HepG2 (cell line): ENCODE data around the gene S100A16. TPM values are rescaled to one million over a fixed set of nuclear protein-coding genes. Genes with fewer than 3 reads are reported as not detected.

Experiments
- ATAC-seq: fragments of 200-7000 bp; cut with Tn5 transposase; 3 replicates; pipeline ENCODE4 v1.9.1; 2020; ENCODE audit warnings: mild to moderate bottlenecking, moderate library complexity
- BruUV-seq: library from RNA; stranded (reverse); fragments of 400-500 nt; replicated peaks from 2 replicates; lab custom pipeline; 2021; lab: Mats Ljungman, UMichigan
- CTCF ChIA-PET: fragments of 300-600 bp; formaldehyde crosslinking; extraction: SDS; loops from one replicate; lab custom pipeline; 2021; ENCODE audit warnings: low total read pairs, inconsistent platforms, low intra/inter-chr PET ratio; lab: Yijun Ruan, JAX
- POLR2A ChIA-PET: fragments of 350-600 bp; sonication (Branson Sonifier 250); formaldehyde crosslinking; loops from one replicate; lab custom pipeline; 2020; ENCODE audit warnings: antibody characterized with exemption, inconsistent platforms; lab: Yijun Ruan, JAX
- DNase-seq: peaks from one replicate; pipeline ENCODE4 v3.0.0-alpha.2; 2015; ENCODE audit warnings: low spot score
- FAIRE-seq: peaks from 3 replicates; lab custom pipeline; 2011; peaks lifted over from hg19 to GRCh38; lab: Jason Lieb, UNC
- H2AFZ ChIP-seq: one replicate; pipeline ENCODE4 v1.6.1; 2011; ENCODE audit warnings: low read length, inconsistent platforms
- H3K27ac ChIP-seq: fragments of 300-600 bp; 3 replicates; pipeline ENCODE4 v1.8.0; 2011; ENCODE audit warnings: mixed run types, mild to moderate bottlenecking, mixed read lengths, low read length, inconsistent platforms; ENCODE audit not compliant: insufficient read depth; ENCODE audit errors: extremely low read length
- H3K27me3 ChIP-seq, 2 experiments: fragments of 200-600 bp in 1 of 2; 2 replicates in 1 of 2; 3 replicates in 1 of 2; pipeline versions ENCODE4 v1.6.0 to v1.8.0; 2011; ENCODE audit warnings: low read length in 2 of 2, mild to moderate bottlenecking in 2 of 2, moderate library complexity in 2 of 2, inconsistent platforms in 1 of 2; ENCODE audit not compliant: insufficient read depth in 2 of 2, control insufficient read depth in 1 of 2
- H3K36me3 ChIP-seq, 2 experiments: fragments of 200-600 bp in 1 of 2; replicated peaks in 1 of 2; 2 replicates in 1 of 2; 3 replicates in 1 of 2; pipeline versions ENCODE4 v1.5.1 to v1.8.0; 2011; ENCODE audit warnings: low read length in 2 of 2, inconsistent platforms in 1 of 2; ENCODE audit not compliant: insufficient read depth in 2 of 2, control insufficient read depth in 1 of 2
- H3K4me1 ChIP-seq: 2 replicates; pipeline ENCODE4 v1.5.1; 2012; ENCODE audit warnings: low read length, inconsistent platforms; ENCODE audit not compliant: insufficient read depth
- H3K4me2 ChIP-seq: 2 replicates; pipeline ENCODE4 v1.6.0; 2011; ENCODE audit warnings: low read depth, low read length, inconsistent platforms
- H3K4me3 ChIP-seq, 3 experiments: fragments of 200-600 bp in 1 of 3; sonication (generic), shearing (Covaris generic) in 1 of 3; replicated peaks in 1 of 3; 2 replicates each; pipeline ENCODE4 v1.5.1; 2011 to 2016; ENCODE audit warnings: low read length in 3 of 3, inconsistent platforms in 2 of 3, low read depth in 2 of 3, mild to moderate bottlenecking in 2 of 3, control low read depth in 1 of 3, mixed read lengths in 1 of 3; ENCODE audit not compliant: insufficient read depth in 1 of 3
- H3K79me2 ChIP-seq: one replicate; pipeline ENCODE4 v1.6.1; 2011; ENCODE audit warnings: low read length, inconsistent platforms; ENCODE audit not compliant: insufficient read depth
- H3K9ac ChIP-seq: 2 replicates; pipeline ENCODE4 v1.6.0; 2011; ENCODE audit warnings: mild to moderate bottlenecking, low read depth, low read length, inconsistent platforms; ENCODE audit not compliant: insufficient read depth
- H3K9me3 ChIP-seq: 2 replicates; pipeline ENCODE4 v1.5.1; 2012; ENCODE audit warnings: mild to moderate bottlenecking, low read length
- H4K20me1 ChIP-seq: 2 replicates; pipeline ENCODE4 v1.6.0; 2011; ENCODE audit warnings: inconsistent platforms, mild to moderate bottlenecking, low read length, moderate library complexity; ENCODE audit not compliant: insufficient read depth
- CENPBD1 ChIP-seq: sonication (generic); formaldehyde crosslinking; IDR thresholded peaks from 2 replicates; pipeline ENCODE4 v1.8.0; 2022; ENCODE audit warnings: missing genetic modification reagents, low read depth, mild to moderate bottlenecking, borderline replicate concordance
- GMEB1 ChIP-seq: sonication (generic); formaldehyde crosslinking; IDR thresholded peaks from 2 replicates; pipeline ENCODE4 v1.5.1; 2020; ENCODE audit warnings: missing genetic modification reagents, mild to moderate bottlenecking, borderline replicate concordance
- TBP ChIP-seq: sonication (generic); formaldehyde crosslinking; IDR thresholded peaks from 2 replicates; pipeline ENCODE4 v1.5.0; 2020; ENCODE audit warnings: missing genetic modification reagents
- UBTF ChIP-seq: sonication (generic); formaldehyde crosslinking; IDR thresholded peaks from 2 replicates; pipeline ENCODE4 v1.4.0; 2020; ENCODE audit warnings: mild to moderate bottlenecking, missing genetic modification reagents
- ZBTB46 ChIP-seq: sonication (generic); formaldehyde crosslinking; IDR thresholded peaks from 2 replicates; pipeline ENCODE4 v1.4.0; 2020; ENCODE audit warnings: mild to moderate bottlenecking, missing genetic modification reagents, borderline replicate concordance
- ZNF263 ChIP-seq: sonication (generic); formaldehyde crosslinking; IDR thresholded peaks from 2 replicates; pipeline ENCODE4 v1.4.0; 2020; ENCODE audit warnings: missing genetic modification reagents
- ZNF629 ChIP-seq: sonication (generic); formaldehyde crosslinking; conservative IDR thresholded peaks from 2 replicates; pipeline ENCODE4 v1.5.0; 2020; ENCODE audit warnings: missing genetic modification reagents
- WGBS: methylation state at CpG from one replicate; pipeline ENCODE4 v1.1.6; 2017; ENCODE audit warnings: low lambda C conversion rate; 5-methylcytosine and 5-hydroxymethylcytosine counted together
- in situ Hi-C: cut with HindIII; loops from 2 replicates; pipeline ENCODE4 v1.10.0; 2017; ENCODE audit warnings: low pct_unique_long_range_greater_than_20kb; ENCODE audit not compliant: extremely low pct_ligation_motif_present
- intact Hi-C: fragments of 100-400 bp; cut with micrococcal nuclease; formaldehyde crosslinking; loops from one replicate; pipeline ENCODE4 v1.10.0; 2022; ENCODE audit not compliant: unreplicated experiment
- polyA plus RNA-seq, 8 experiments: library from polyadenylated mRNA; depleted of rRNA in 3 of 8; stranded (reverse) in 7 of 8; unstranded in 1 of 8; fragments of >200 nt; fragmentation: Illumina TruSeq in 4 of 8; extraction: Trizol in 4 of 8; gene quantifications; 2 replicates each; pipeline versions ENCODE4 v1.2.1 to v1.2.3, GENCODE V29; 2011 to 2016; ENCODE audit warnings: low read depth in 4 of 8, missing spikeins in 1 of 8, mixed read lengths in 1 of 8; ENCODE audit not compliant: insufficient read depth in 1 of 8
- total RNA-seq, 5 experiments: library from RNA; depleted of rRNA; stranded (reverse); fragments of >200 nt; fragmentation: Illumina TruSeq; extraction: Trizol; gene quantifications; 2 replicates each; pipeline ENCODE4 v1.2.3, GENCODE V29; 2016; ENCODE audit warnings: low read depth in 1 of 5

Gene S100A16
- total and polyA plus RNA-seq, 2 of the 13 experiments (the other 11 are each of a cell fraction or from before 2014, with no cell fraction given): 46.0 to 195 TPM

GRCh38 chr1:153614189-153614900, 1.4 kb upstream of the S100A16 start:
- intact Hi-C loops (no loop called here), in situ Hi-C loops (no loop called here)
- WGBS: 72% methylated on average over 2 of the region's 2 CpGs
- H3K9ac ChIP-seq: no peak overlapping the region
- TF ChIP-seq ZNF263: peak; percentile 95
- no peak for TF ChIP-seq CENPBD1 (CRISPR knock-in tag)
- H3K9me3 ChIP-seq: no peaks in the 10 kb centered on the region
- DNase-seq (no peak), FAIRE-seq (no peak), ATAC-seq (no peak)
- peaks cover 76% of the 10 kb centered on the region for H3K4me1 ChIP-seq
- peaks cover 0 to 1% of the 10 kb centered on the region in 2 experiments; a peak in 1 of 5 replicates for H3K36me3 ChIP-seq
- H2AFZ ChIP-seq: no peak overlapping the region
- H3K27me3 ChIP-seq: no peaks in the 10 kb centered on the region
- no TSS peak for BruUV-seq
- no peak overlapping the region for H3K4me2 ChIP-seq
- H3K79me2 ChIP-seq: peaks cover 6% of the 10 kb centered on the region
- CTCF ChIA-PET: no interaction called here
- H4K20me1 ChIP-seq: no peaks in the 10 kb centered on the region
- no peak overlapping the region for H3K4me3 ChIP-seq
- POLR2A ChIA-PET: interaction anchor here (5.4 to 12.2 kb wide), 2 partner anchors 11 to 20 kb away, joined by 63 to 390 read pairs; partner anchors contain the start of genes CHTOP, S100A1 and S100A13
- no peak overlapping the region for H3K27ac ChIP-seq

GRCh38 chr1:153613406-153613805, 469 bp upstream of the S100A16 start:
- H2AFZ ChIP-seq: no peak overlapping the region
- no peaks in the 10 kb centered on the region for H4K20me1 ChIP-seq
- CTCF ChIA-PET: no interaction called here
- 0 out of 2 replicates have a peak, but pooled peaks have one; percentile 42 for TF ChIP-seq ZNF629 (CRISPR knock-in tag)
- no peak for TF ChIP-seq GMEB1
- TF ChIP-seq ZBTB46 (CRISPR knock-in tag): no peak
- no peak for TF ChIP-seq TBP (CRISPR knock-in tag)
- peak; percentile 0; the same call in 1 of the 2 replicates for TF ChIP-seq UBTF (CRISPR knock-in tag)
- no peaks in the 10 kb centered on the region for H3K9me3 ChIP-seq
- in situ Hi-C loops: no loop called here
- peak overlapping the region in 2 of 3 experiments; percentile 60 to 76; a peak in 3 of 6 replicates for H3K4me3 ChIP-seq
- BruUV-seq: no TSS peak
- ATAC-seq (no peak), DNase-seq (no peak), FAIRE-seq (no peak)
- H3K36me3 ChIP-seq: no peaks in the 10 kb centered on the region
- H3K4me2 ChIP-seq: peak overlapping the region; percentile 84
- peaks cover 80% of the 10 kb centered on the region for H3K4me1 ChIP-seq
- H3K9ac ChIP-seq: peak overlapping the region; percentile 80
- POLR2A ChIA-PET: interaction anchor here (1.0 to 12.2 kb wide), 10 partner anchors 10 to 162 kb away, joined by 3 to 390 read pairs (median 5); partner anchors contain the start of genes CHTOP, S100A1, S100A13 and SLC27A3
- H3K79me2 ChIP-seq: peaks cover 7% of the 10 kb centered on the region
- intact Hi-C loops: no loop called here
- no peaks in the 10 kb centered on the region; a peak in 1 of 5 replicates for H3K27me3 ChIP-seq
- WGBS: 77% methylated on average over 5 of the region's 5 CpGs
- peak overlapping the region; percentile 66 for H3K27ac ChIP-seq
